ENCODE measurements around the gene NRDC.

- TF ChIP-seq CTCF (conservative IDR thresholded peaks at IDR 0.05; ENCODE audit: low read length) (no peak), EZH2phosphoT487 (IDR thresholded peaks at IDR 0.05; ENCODE audit: borderline replicate concordance) (no peak)
These were observed 64.0 kb downstream of the NRDC start for GRCh38 chr1:51814513-51814912.
